GM20000 (cell line): Measurements from ENCODE around the gene DCAF11.
A peak's percentile ranks its signal among the peaks of the same experiment; 100 is the strongest.

Experiments
- DNase-seq: peaks from one replicate; pipeline ENCODE4 v3.0.0; 2012; ENCODE audit warnings: low spot score
- CTCF ChIP-seq: IDR thresholded peaks from 2 replicates; pipeline ENCODE4 v1.5.1; 2012; ENCODE audit warnings: mild to moderate bottlenecking, control low read depth; ENCODE audit errors: extremely low read depth, missing control alignments

The DCAF11 gene

GRCh38 chr14:24146978-24147760 is 32.6 kb downstream of the DCAF11 start, which contains the start of gene RNF31:
Gene RNF31, plus strand, starts transcription at chr14:24147498. Its CDS starts 201 bp downstream, at chr14:24147699.
- no peak for TF ChIP-seq CTCF
- DNase-seq: peak; percentile 98

DNA sequence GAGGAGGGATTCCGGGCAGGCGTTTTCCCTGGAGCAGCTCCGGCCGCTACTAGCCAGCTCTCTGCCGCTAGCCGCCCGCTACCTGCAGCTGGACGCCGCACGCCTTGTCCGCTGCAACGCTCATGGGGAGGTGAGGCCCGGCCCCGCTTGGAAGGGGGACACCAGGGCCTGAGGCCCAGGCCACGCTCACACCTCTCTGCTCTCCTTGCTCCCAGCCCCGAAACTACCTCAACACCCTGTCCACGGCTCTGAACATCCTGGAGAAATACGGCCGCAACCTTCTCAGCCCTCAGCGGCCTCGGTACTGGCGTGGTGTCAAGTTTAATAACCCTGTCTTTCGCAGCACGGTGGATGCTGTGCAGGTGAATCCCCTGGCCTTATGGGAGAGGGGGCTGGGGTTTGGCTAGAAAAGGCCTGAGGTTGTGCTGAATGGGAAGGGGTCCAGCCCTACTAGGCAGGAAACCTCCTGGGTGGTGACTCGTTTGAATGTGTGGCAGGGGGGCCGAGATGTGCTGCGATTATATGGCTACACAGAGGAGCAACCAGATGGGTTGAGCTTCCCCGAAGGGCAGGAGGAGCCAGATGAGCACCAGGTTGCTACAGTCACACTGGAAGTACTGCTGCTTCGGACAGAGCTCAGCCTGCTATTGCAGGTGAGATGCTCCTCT is 33.3 kb downstream of the DCAF11 start:
- DNase-seq: no peak
- TF ChIP-seq CTCF: no peak

DNA sequence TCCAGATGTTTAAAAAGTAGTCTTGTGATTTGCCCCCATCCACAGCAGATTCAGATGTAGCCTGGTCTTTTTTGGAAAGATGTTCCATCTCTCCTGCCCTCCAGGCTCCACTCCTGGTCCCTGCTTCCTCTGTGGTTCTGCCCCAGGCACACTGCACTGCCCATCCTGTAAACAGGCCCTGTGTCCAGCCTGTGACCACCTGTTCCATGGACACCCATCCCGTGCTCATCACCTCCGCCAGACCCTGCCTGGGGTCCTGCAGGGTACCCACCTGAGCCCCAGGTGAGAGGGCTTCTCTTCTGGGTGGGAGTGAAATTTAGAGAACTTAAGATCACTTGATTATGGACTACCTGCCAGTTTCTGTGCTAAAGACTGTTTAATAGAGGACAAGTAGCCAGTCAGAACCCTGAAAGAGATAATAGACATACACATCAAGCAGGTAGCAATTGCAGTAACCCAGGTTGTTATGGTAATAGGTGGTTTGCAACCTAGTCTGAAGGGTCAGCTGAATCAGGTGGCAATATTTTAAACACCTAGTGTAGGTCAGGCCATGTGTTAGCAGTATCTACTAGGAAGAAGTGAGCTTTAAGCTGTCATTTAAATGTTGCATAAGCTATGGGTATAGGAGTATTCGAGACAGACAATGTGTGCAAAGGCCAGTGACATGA is 34.9 kb downstream of the DCAF11 start:
- TF ChIP-seq CTCF: no peak
- no peak for DNase-seq

DNA sequence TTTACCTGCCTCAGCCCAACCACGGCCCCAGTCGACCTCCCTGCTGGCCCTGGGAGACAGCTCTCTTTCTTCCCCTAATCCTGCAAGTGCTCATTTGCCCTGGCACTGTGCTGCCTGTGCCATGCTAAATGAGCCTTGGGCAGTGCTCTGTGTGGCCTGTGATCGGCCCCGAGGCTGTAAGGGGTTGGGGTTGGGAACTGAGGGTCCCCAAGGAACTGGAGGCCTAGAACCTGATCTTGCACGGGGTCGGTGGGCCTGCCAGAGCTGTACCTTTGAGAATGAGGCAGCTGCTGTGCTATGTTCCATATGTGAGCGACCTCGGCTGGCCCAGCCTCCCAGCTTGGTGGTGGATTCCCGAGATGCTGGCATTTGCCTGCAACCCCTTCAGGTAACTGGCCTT is 35.5 kb downstream of the DCAF11 start:
- no peak for TF ChIP-seq CTCF
- no peak for DNase-seq

- DNase-seq: no peak
- TF ChIP-seq CTCF: no peak
Observed at GRCh38 chr14:24150567-24150966, 36.0 kb downstream of the DCAF11 start.

DNA sequence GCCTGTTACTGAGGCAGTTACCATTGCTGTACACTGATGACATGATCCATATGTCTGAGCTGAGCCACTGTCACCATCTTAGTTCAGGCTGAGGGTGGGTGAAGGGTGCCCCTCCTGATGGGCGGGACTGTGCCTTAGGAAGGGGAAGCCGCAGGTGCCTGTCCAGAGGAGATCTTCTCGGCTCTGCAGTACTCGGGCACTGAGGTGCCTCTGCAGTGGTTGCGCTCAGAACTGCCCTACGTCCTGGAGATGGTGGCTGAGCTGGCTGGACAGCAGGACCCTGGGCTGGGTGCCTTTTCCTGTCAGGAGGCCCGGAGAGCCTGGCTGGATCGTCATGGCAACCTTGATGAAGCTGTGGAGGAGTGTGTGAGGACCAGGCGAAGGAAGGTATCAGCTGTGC is 36.4 kb downstream of the DCAF11 start:
- no peak for DNase-seq
- no peak for TF ChIP-seq CTCF
